ENCODE data around the gene AIFM3. TPM values are rescaled to one million over a fixed set of nuclear protein-coding genes. Genes with fewer than 3 reads are reported as not detected.
A peak's percentile ranks its signal among the peaks of the same experiment; 100 is the strongest.
"Not testable (repeated sequence)": the region's sequence is repeated elsewhere in the genome, so short reads cannot be mapped to it uniquely, and the experiment has no call there.

Gene AIFM3
- total RNA-seq, 1 donor from 2014 or later: 5.7 TPM

DNA sequence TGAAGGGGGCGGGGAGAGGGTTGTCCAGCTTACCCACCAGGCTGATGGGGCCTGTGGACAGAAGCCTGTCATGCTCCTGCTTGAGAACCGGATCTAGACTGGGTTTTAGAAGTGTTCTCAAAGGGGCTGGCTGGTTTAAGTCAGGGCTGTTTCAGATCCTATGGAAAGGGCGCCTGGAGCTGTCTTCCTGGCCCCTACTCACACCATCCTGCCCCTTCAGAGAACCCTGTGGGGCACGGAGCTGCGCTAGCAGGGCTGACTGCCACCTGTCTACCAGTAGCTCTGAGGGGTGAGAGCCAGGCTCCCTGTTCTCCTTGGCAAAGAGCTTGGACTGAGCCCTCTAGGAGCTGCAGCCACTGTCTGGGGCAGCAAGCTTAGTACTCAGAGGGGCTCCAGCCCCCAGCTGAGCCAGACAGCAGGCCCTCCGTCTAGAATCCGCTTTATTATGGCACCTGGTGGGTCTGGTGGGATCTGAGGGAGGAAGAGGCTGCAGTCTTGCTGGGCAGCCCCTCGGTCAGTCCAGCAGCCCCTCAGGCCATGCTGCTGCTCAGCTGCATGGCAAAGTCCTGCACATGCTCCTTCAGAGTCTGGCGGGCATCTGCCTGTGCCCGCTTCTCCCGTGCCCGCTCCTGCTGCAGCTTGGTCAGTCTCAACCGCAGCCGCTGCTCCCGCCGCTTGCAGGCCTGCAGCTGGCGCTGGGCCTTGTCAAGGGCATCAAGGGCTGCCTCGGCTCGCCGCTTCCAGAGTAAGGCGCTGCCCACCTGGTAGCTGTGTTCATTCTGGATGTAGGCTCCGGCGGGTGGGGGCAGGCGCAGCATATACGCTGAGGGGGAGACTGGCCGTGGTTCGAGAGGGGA is 32.5 kb downstream of the AIFM3 start:
- Histone ChIP-seq H3K27ac (no peak overlapping the region), H3K27me3 (no peaks in the 10 kb centered on the region), H3K4me3 (no peak overlapping the region), H3K4me1 (peaks cover 27% of the 10 kb centered on the region), H3K36me3 (peaks cover 35% of the 10 kb centered on the region), H3K9me3 (no peaks in the 10 kb centered on the region)
- intact Hi-C loops (cut with DNase I): no loop called here
- no peak for DNase-seq
- TF ChIP-seq CTCF (IDR thresholded peaks at IDR 0.05): no peak
- ATAC-seq: no peak

DNA sequence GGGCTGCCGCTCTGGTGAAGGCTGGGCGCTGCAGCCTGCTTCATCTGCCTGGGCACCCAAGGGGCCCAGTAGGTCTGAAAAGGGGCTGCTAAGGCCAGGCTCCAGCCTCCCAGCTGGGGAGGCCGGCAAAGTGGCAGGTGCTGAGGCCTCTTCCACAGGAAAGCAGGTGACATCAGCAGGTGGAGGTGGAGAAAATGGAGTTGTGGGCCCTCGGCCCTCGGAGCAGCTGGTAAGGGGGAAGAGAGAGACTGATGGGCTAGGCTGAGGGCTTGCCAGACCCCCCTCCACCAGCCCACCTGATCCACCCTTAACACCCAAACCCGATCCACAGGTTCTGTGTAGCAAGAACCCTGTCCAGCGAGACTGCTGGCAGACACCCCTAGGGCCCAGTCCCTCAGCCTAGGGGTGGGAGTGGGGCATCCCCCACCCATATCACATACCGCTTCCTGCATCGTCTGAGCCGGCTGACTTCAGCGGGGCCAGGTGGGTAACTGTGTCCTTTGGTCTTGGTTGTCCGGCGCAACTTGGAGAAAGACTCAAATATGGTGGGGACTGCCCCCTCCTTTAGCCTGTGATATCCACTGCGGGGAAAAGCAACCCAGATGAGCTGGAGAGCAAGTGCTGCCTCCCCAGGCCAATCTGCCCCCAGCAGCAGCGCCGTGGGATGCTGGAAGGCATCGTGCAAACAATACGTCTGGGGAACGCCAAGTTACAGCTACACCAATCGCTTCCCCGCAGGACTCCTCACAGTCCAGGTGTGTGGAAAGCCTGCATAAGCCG is 33.3 kb downstream of the AIFM3 start:
- H3K4me1 ChIP-seq: peaks cover 27% of the 10 kb centered on the region
- intact Hi-C loops (cut with DNase I): no loop called here
- peak overlapping the region; percentile 89 for H3K4me3 ChIP-seq
- H3K9me3 ChIP-seq: no peaks in the 10 kb centered on the region
- peak overlapping the region; percentile 100 for H3K27ac ChIP-seq
- ATAC-seq (no peak), DNase-seq (no peak)
- peaks cover 35% of the 10 kb centered on the region for H3K36me3 ChIP-seq
- H3K27me3 ChIP-seq: no peaks in the 10 kb centered on the region
- TF ChIP-seq CTCF (IDR thresholded peaks at IDR 0.05): no peak

- intact Hi-C loops (cut with DNase I): no loop called here
Observed at GRCh38 chr22:21000987-21001600, 34.0 kb downstream of the AIFM3 start.

DNA sequence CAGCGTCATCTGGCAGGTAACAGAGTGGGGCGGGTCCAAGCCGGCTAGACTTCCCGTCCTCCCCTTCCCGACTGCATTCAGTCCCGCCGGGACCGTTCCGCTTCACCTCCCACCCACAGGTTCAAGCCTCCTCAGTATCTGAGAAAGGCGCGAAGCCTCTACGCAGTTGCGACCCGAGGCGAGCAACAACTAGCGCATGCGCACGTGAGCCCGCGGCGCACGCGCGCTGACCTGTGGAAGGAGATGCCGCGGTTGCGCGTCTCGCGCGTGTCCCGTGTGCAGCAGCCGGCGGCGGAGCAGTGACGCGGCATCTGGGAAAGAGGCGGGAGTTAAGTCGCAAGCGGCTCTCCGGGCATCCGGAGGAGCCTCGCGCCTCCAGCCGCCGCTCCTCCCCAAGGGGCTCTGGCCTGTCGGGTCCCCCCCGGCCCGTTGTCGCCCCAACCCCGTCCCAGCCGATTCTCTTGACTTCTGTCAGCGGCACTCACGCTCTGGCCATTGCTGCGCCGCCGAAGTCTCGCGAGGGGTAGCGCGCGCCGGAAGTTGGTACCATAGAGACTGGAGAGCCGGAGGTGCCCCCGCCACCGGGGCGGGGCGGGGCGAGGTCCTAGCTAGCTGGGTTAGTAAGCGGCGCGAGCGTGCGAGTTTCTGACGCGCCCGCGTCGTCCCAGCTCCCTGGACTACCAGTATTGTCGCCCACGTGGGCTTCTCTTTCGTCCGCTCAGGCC is 34.7 kb downstream of the AIFM3 start, which contains the start of gene THAP7:
THAP7 (minus strand) TSS at position 518 of the 725 bp plus-strand sequence; CDS start at position 311, 207 bp downstream.
- H3K36me3 ChIP-seq: peaks cover 26% of the 10 kb centered on the region
- intact Hi-C loops (cut with DNase I): no loop called here
- TF ChIP-seq CTCF (IDR thresholded peaks at IDR 0.05): no peak
- peak; percentile 96 for ATAC-seq
- peak within 1 kb of the TSS; percentile 100 for H3K27ac ChIP-seq
- H3K4me1 ChIP-seq: peaks cover 27% of the 10 kb centered on the region
- H3K4me3 ChIP-seq: peak within 1 kb of the TSS; percentile 89
- DNase-seq: peak; percentile 99
- H3K9me3 ChIP-seq: no peaks in the 10 kb centered on the region
- H3K27me3 ChIP-seq: no peaks in the 10 kb centered on the region

More at GRCh38 chr22:21000987-21001600, 34.0 kb downstream of the AIFM3 start:
- Histone ChIP-seq H3K27me3 (no peaks in the 10 kb centered on the region), H3K27ac (peak overlapping the region; percentile 100), H3K4me1 (peaks cover 27% of the 10 kb centered on the region), H3K4me3 (peak overlapping the region; percentile 89), H3K9me3 (no peaks in the 10 kb centered on the region), H3K36me3 (peaks cover 30% of the 10 kb centered on the region)
- ATAC-seq (no peak), DNase-seq (no peak)
- no peak for TF ChIP-seq CTCF (IDR thresholded peaks at IDR 0.05)

- Histone ChIP-seq H3K27me3 (no peaks in the 10 kb centered on the region), H3K27ac (no peak overlapping the region), H3K36me3 (peaks cover 14% of the 10 kb centered on the region), H3K4me1 (peaks cover 27% of the 10 kb centered on the region), H3K9me3 (no peaks in the 10 kb centered on the region), H3K4me3 (no peak overlapping the region)
- no peak for ATAC-seq
- intact Hi-C loops (cut with DNase I): no loop called here
- no peak for TF ChIP-seq CTCF (IDR thresholded peaks at IDR 0.05)
- no peak for DNase-seq
Observed at GRCh38 chr22:21003782-21004181, 36.7 kb downstream of the AIFM3 start.

DNA sequence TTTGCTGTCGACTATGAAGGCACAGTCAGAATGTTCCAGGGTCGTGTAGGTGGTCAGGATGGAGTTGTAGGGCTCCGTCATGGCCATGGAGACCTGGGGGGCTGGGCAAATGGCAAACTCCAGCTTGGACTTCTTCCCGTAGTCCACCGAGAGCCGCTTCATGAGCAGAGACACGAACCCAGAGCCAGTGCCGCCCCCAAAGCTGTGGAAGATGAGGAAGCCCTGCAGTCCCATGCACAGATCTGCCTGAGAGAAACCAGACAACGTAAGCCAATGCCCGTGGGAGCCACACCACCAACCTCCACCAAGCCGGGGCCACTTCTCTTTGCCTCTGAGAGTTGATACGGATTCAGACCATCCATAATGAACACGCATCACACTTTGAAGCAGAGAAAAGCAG is 42.2 kb downstream of the AIFM3 start:
- intact Hi-C loops (cut with DNase I); H3K4me1 ChIP-seq: not testable (repeated sequence)

More for the DNA sequence above, 42.2 kb downstream of the AIFM3 start:
- not testable (repeated sequence) for ATAC-seq, H3K36me3 ChIP-seq, H3K4me3 ChIP-seq, H3K27ac ChIP-seq, H3K27me3 ChIP-seq, H3K9me3 ChIP-seq, DNase-seq
